Testis (tissue), 3 donors: ENCODE measurements around the gene MGAT3. TPM values are rescaled to one million over a fixed set of nuclear protein-coding genes. Genes with fewer than 3 reads are reported as not detected.

Experiments used
- DNase-seq: peaks from one replicate; pipeline ENCODE4 v3.0.0-alpha.2; 2019
- H3K27ac ChIP-seq, 2 donors: fragments of 200-600 bp; sonication (generic); one replicate each; pipeline ENCODE4 v1.5.1; 2019
- H3K27me3 ChIP-seq: fragments of 200-600 bp; sonication (generic); one replicate; pipeline ENCODE4 v1.5.1; 2019
- H3K36me3 ChIP-seq: fragments of 200-600 bp; sonication (generic); one replicate; pipeline ENCODE4 v1.5.1; 2017; ENCODE audit warnings: low read depth; ENCODE audit errors: missing control alignments
- H3K4me1 ChIP-seq: fragments of 200-600 bp; sonication (generic); one replicate; pipeline ENCODE4 v1.5.1; 2019
- H3K4me3 ChIP-seq, 2 donors: fragments of 200-600 bp; sonication (generic); one replicate each; pipeline ENCODE4 v1.5.1; 2017 to 2019
- H3K9me3 ChIP-seq: fragments of 200-600 bp; sonication (generic); one replicate; pipeline ENCODE4 v1.5.1; 2017
- CTCF ChIP-seq, 3 experiments: fragments of 450-650 bp in 2 of 3; fragments of 200-600 bp in 1 of 3; sonication (generic) in 1 of 3; IDR thresholded peaks; one replicate each; pipeline ENCODE4 v1.5.1; 2016 to 2019; ENCODE audit warnings: antibody characterized with exemption in 3 of 3, mild to moderate bottlenecking in 2 of 3, moderate library complexity in 1 of 3
- POLR2A ChIP-seq: fragments of 450-650 bp; IDR thresholded peaks from one replicate; pipeline ENCODE4 v1.6.1; 2017; ENCODE audit warnings: antibody characterized with exemption, mild to moderate bottlenecking, moderate library complexity
- WGBS, 2 donors: methylation state at CpG; one replicate each; pipeline ENCODE4 v1.1.5; 2018; 5-methylcytosine and 5-hydroxymethylcytosine counted together
- intact Hi-C: fragments of 100-400 bp; cut with DNase I; formaldehyde crosslinking; loops from one replicate; pipeline ENCODE4 v1.15.1; 2023; ENCODE audit warnings: low total_unique reads
- polyA plus RNA-seq: library from polyadenylated mRNA; stranded (reverse); fragments of 350-450 nt; fragmentation: Illumina TruSeq; extraction: RNeasy Lipid Tissue Mini Kit (QIAGEN cat#74804); gene quantifications from one replicate; pipeline ENCODE4 v1.2.3, GENCODE V29; 2014; ENCODE audit warnings: low read depth, low replicate concordance; ENCODE audit not compliant: insufficient read depth
- total RNA-seq, 2 donors: library from RNA; depleted of rRNA; stranded (reverse); fragments of >200 nt; gene quantifications; one replicate each; pipeline ENCODE4 v1.2.3, GENCODE V29; 2016

Gene MGAT3
- total and polyA plus RNA-seq, 3 donors from 2014 or later, result 4.6 to 9.7 (median 6.4) TPM

- TF ChIP-seq CTCF (IDR thresholded peaks at IDR 0.05), result no peak
- TF ChIP-seq POLR2A, result no peak
- DNase-seq, result no peak
- no peak overlapping the region for H3K27ac ChIP-seq
- peaks cover 17% of the 10 kb centered on the region for H3K4me1 ChIP-seq
- no peaks in the 10 kb centered on the region for H3K36me3 ChIP-seq
- intact Hi-C loops, result no loop called here
- WGBS, 2 donors, result 87 to 88% methylated on average over 31 of the region's 31 CpGs
- no peaks in the 10 kb centered on the region for H3K27me3 ChIP-seq
- H3K4me3 ChIP-seq, result no peak overlapping the region
- H3K9me3 ChIP-seq, result no peaks in the 10 kb centered on the region
Measured at GRCh38 chr22:39433476-39434242, 23.2 kb upstream of the MGAT3 start.

- no peak overlapping the region for H3K4me3 ChIP-seq
- H3K9me3 ChIP-seq, result no peaks in the 10 kb centered on the region
- no peaks in the 10 kb centered on the region for H3K36me3 ChIP-seq
- DNase-seq, result no peak
- WGBS, 2 donors, result 87% methylated on average over 12 to 16 of the region's 18 CpGs
- H3K27ac ChIP-seq, result no peak overlapping the region
- peaks cover 17% of the 10 kb centered on the region for H3K4me1 ChIP-seq
- intact Hi-C loops, result no loop called here
- TF ChIP-seq POLR2A (no peak), CTCF (IDR thresholded peaks at IDR 0.05) (no peak)
- H3K27me3 ChIP-seq, result no peaks in the 10 kb centered on the region
Measured at GRCh38 chr22:39434243-39434653, 22.6 kb upstream of the MGAT3 start.

GRCh38 chr22:39434721-39435120 is 22.1 kb upstream of the MGAT3 start:
- Histone ChIP-seq H3K27ac (no peak overlapping the region), H3K36me3 (no peaks in the 10 kb centered on the region), H3K4me1 (peaks cover 17% of the 10 kb centered on the region), H3K27me3 (no peaks in the 10 kb centered on the region), H3K9me3 (no peaks in the 10 kb centered on the region), H3K4me3 (no peak overlapping the region)
- TF ChIP-seq CTCF (IDR thresholded peaks at IDR 0.05) (no peak), POLR2A (no peak)
- DNase-seq, result no peak
- intact Hi-C loops, result no loop called here
- WGBS, 2 donors, result 88 to 92% methylated on average over 4 to 6 of the region's 6 CpGs

GRCh38 chr22:39435616-39436015 is 21.2 kb upstream of the MGAT3 start:
- Histone ChIP-seq H3K4me1 (peaks cover 11% of the 10 kb centered on the region), H3K27me3 (no peaks in the 10 kb centered on the region), H3K36me3 (no peaks in the 10 kb centered on the region), H3K4me3 (no peak overlapping the region), H3K27ac (no peak overlapping the region), H3K9me3 (no peaks in the 10 kb centered on the region)
- 82 to 85% methylated on average over 8 of the region's 8 CpGs for WGBS, 2 donors
- TF ChIP-seq CTCF (IDR thresholded peaks at IDR 0.05) (no peak), POLR2A (no peak)
- intact Hi-C loops, result no loop called here
- no peak for DNase-seq
